ENCODE data around the gene NDRG2.

The NDRG2 gene

GRCh38 chr14:21069388-21070082, 44.7 kb upstream of the NDRG2 start:
- Histone ChIP-seq H3K27ac (replicated peaks) (no peak overlapping the region), H3K27me3 (ENCODE audit: insufficient read depth, poor library complexity, severe bottlenecking) (no peaks in the 10 kb centered on the region), H3K4me3 (replicated peaks; ENCODE audit: insufficient read depth, low read length) (peak overlapping the region; percentile 77)
- no peak for TF ChIP-seq SPI1 (IDR thresholded peaks at IDR 0.05; ENCODE audit: borderline replicate concordance, low read depth)
- peak in 1 of 2 experiments; percentile 23 for DNase-seq (ENCODE audit: low read depth in 1 of 2, low spot score in 1 of 2)

DNA sequence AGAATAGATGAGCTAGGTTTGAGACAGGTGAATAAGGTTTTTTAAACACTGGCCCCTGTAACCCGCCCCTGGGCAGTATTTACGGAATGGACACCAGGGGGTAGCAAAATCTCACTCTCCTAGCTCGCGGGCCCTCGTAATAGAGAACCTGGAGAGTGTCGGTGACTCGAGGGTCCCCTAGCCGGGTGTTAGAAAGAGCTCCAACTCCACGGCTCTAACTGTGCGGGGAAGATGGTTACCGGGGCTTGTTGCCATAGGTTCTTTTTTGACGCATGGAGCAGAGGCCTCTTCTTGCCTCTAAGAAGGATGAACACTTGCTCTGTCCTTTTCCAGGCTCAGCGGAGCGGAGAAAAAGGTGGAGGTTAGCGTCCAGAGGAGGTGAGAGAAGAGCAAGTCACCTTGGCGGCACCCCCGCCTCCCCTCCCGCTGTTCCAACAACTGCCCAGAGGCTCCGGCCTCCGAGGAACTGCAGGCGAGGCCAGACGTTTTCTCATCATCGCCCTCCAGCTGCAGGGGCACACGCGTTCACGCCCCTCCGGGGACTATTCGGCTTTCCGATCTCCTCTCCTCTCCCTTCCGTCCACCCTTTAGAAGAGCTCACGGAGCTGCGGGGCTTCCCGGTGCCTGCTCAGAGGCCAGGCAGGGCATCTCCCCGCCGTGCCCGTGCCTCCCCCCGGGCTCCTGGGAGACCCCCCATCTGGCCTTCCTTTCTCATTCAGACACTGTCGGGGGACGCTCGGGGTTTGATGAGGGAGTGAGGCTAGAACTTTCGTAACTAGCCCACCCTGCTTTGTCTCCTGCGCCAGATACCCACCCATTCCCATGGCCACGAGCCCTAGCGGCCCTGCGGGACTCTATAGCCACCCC, 43.9 kb upstream of the NDRG2 start:
- H3K4me3 ChIP-seq (replicated peaks; ENCODE audit: insufficient read depth, low read length): no peak overlapping the region
- no peaks in the 10 kb centered on the region for H3K27me3 ChIP-seq (ENCODE audit: insufficient read depth, poor library complexity, severe bottlenecking)
- H3K27ac ChIP-seq (replicated peaks): no peak overlapping the region
- peak; percentile 41 to 72 for DNase-seq (ENCODE audit: low read depth in 1 of 2, low spot score in 1 of 2)
- TF ChIP-seq, protein P1, sequence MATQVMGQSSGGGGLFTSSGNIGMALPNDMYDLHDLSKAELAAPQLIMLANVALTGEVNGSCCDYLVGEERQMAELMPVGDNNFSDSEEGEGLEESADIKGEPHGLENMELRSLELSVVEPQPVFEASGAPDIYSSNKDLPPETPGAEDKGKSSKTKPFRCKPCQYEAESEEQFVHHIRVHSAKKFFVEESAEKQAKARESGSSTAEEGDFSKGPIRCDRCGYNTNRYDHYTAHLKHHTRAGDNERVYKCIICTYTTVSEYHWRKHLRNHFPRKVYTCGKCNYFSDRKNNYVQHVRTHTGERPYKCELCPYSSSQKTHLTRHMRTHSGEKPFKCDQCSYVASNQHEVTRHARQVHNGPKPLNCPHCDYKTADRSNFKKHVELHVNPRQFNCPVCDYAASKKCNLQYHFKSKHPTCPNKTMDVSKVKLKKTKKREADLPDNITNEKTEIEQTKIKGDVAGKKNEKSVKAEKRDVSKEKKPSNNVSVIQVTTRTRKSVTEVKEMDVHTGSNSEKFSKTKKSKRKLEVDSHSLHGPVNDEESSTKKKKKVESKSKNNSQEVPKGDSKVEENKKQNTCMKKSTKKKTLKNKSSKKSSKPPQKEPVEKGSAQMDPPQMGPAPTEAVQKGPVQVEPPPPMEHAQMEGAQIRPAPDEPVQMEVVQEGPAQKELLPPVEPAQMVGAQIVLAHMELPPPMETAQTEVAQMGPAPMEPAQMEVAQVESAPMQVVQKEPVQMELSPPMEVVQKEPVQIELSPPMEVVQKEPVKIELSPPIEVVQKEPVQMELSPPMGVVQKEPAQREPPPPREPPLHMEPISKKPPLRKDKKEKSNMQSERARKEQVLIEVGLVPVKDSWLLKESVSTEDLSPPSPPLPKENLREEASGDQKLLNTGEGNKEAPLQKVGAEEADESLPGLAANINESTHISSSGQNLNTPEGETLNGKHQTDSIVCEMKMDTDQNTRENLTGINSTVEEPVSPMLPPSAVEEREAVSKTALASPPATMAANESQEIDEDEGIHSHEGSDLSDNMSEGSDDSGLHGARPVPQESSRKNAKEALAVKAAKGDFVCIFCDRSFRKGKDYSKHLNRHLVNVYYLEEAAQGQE (IDR thresholded peaks at IDR 0.05; ENCODE audit: insufficient replicate concordance, low read depth): no peak
- TF ChIP-seq, protein P2, sequence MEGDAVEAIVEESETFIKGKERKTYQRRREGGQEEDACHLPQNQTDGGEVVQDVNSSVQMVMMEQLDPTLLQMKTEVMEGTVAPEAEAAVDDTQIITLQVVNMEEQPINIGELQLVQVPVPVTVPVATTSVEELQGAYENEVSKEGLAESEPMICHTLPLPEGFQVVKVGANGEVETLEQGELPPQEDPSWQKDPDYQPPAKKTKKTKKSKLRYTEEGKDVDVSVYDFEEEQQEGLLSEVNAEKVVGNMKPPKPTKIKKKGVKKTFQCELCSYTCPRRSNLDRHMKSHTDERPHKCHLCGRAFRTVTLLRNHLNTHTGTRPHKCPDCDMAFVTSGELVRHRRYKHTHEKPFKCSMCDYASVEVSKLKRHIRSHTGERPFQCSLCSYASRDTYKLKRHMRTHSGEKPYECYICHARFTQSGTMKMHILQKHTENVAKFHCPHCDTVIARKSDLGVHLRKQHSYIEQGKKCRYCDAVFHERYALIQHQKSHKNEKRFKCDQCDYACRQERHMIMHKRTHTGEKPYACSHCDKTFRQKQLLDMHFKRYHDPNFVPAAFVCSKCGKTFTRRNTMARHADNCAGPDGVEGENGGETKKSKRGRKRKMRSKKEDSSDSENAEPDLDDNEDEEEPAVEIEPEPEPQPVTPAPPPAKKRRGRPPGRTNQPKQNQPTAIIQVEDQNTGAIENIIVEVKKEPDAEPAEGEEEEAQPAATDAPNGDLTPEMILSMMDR (IDR thresholded peaks at IDR 0.05; ENCODE audit: insufficient read depth, low read length): peak; percentile 60

DNA sequence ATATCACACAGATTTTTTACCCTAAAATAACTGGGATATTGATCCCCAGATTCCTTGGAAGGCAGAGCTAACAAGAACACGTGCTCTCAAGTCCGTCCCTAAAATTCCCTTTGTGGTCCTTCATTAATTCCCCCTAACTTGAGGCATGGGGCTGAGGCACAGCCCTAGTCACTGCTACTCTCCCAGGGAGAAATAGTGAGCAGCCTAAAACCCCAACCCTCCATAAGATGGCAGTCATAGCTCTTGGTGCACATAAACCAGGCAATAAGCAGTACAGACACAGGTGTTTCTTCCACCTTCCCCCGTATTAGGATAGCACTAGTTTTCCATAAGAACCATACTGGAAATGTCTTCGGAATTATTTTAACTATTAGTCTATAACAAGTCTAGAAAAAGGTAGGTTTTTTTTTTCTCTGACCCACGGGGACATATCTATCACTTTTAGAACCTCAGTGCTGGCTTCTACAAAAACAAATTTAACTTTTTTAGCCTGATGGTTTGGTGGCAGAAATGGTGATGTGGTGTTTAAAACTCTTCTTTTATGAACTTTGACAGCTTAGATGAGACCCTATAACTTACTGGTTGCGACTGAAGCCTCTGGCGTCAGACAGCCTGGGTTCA, 42.1 kb upstream of the NDRG2 start:
- Histone ChIP-seq H3K4me3 (replicated peaks; ENCODE audit: insufficient read depth, low read length) (no peak overlapping the region), H3K27me3 (ENCODE audit: insufficient read depth, poor library complexity, severe bottlenecking) (no peaks in the 10 kb centered on the region), H3K27ac (replicated peaks) (no peak overlapping the region)
- no peak for TF ChIP-seq SPI1 (IDR thresholded peaks at IDR 0.05; ENCODE audit: borderline replicate concordance, low read depth)
- TF ChIP-seq, protein P2 (IDR thresholded peaks at IDR 0.05; ENCODE audit: insufficient read depth, low read length): peak; percentile 37
- peak in 1 of 2 experiments; percentile 43 for DNase-seq (ENCODE audit: low read depth in 1 of 2, low spot score in 1 of 2)

GRCh38 chr14:21063479-21063878, 38.6 kb upstream of the NDRG2 start:
- TF ChIP-seq, protein P2 (IDR thresholded peaks at IDR 0.05; ENCODE audit: insufficient read depth, low read length): no peak
- TF ChIP-seq GABPA (IDR thresholded peaks at IDR 0.05; ENCODE audit: low read depth): no peak
- TF ChIP-seq POLR2AphosphoS5 (IDR thresholded peaks at IDR 0.05; ENCODE audit: low read depth): no peak
- TF ChIP-seq, protein P1 (IDR thresholded peaks at IDR 0.05; ENCODE audit: insufficient replicate concordance, low read depth): no peak
- TF ChIP-seq SPI1 (IDR thresholded peaks at IDR 0.05; ENCODE audit: borderline replicate concordance, low read depth): no peak
- DNase-seq (ENCODE audit: low read depth in 1 of 2, low spot score in 1 of 2): no peak
- Histone ChIP-seq H3K27me3 (ENCODE audit: insufficient read depth, poor library complexity, severe bottlenecking) (no peaks in the 10 kb centered on the region), H3K27ac (replicated peaks) (no peak overlapping the region), H3K4me3 (replicated peaks; ENCODE audit: insufficient read depth, low read length) (no peak overlapping the region)

All from HL-60 (cell line).